Esophagus squamous epithelium (tissue), 5 donors: ENCODE data around the gene SBNO2. TPM values are rescaled to one million over a fixed set of nuclear protein-coding genes. Genes with fewer than 3 reads are reported as not detected.

Source experiments
- DNase-seq: peaks from one replicate; lab custom pipeline; 2025; lab: John Stamatoyannopoulos, UW
- H3K27ac ChIP-seq, 4 donors: fragments of 200-600 bp; sonication (generic); one replicate each; pipeline ENCODE4 v1.5.1; 2016 to 2019; ENCODE audit warnings: mild to moderate bottlenecking in 1 of 4
- H3K27me3 ChIP-seq, 4 donors: fragments of 200-600 bp; sonication (generic); 1 replicate in 3 of 4; 2 replicates in 1 of 4; pipeline versions ENCODE4 v1.5.1 to v1.6.0; 2017 to 2021; ENCODE audit warnings: antibody characterized with exemption in 1 of 4
- H3K36me3 ChIP-seq, 3 donors: fragments of 200-600 bp; sonication (generic); one replicate each; pipeline ENCODE4 v1.5.1; 2016 to 2019
- H3K4me1 ChIP-seq, 3 donors: fragments of 200-600 bp; sonication (generic); one replicate each; pipeline ENCODE4 v1.5.1; 2017 to 2019
- H3K4me3 ChIP-seq, 4 donors: fragments of 200-600 bp; sonication (generic); 1 replicate in 3 of 4; 2 replicates in 1 of 4; pipeline ENCODE4 v1.5.1; 2016 to 2019; ENCODE audit warnings: mild to moderate bottlenecking in 2 of 4, moderate library complexity in 1 of 4
- H3K9me3 ChIP-seq, 3 donors: fragments of 200-600 bp; sonication (generic); one replicate each; pipeline ENCODE4 v1.5.1; 2016 to 2019
- CTCF ChIP-seq, 6 experiments: fragments of 450-650 bp in 4 of 6; fragments of 200-600 bp in 2 of 6; sonication (generic) in 2 of 6; IDR thresholded peaks; one replicate each; pipeline ENCODE4 v1.5.1; 2016 to 2019; ENCODE audit warnings: antibody characterized with exemption in 6 of 6, mild to moderate bottlenecking in 4 of 6, moderate library complexity in 4 of 6
- POLR2A ChIP-seq, 4 donors: fragments of 450-650 bp; IDR thresholded peaks; one replicate each; pipeline ENCODE4 v1.6.1; 2017; ENCODE audit warnings: antibody characterized with exemption in 4 of 4, mild to moderate bottlenecking in 4 of 4, moderate library complexity in 3 of 4
- WGBS, 2 donors: methylation state at CpG; one replicate each; pipeline ENCODE4 v1.1.5; 2018; 5-methylcytosine and 5-hydroxymethylcytosine counted together
- intact Hi-C: fragments of 100-400 bp; cut with DNase I; formaldehyde crosslinking; loops from one replicate; pipeline ENCODE4 v1.15.0; 2022
- total RNA-seq, 4 donors: library from RNA; depleted of rRNA; stranded (reverse); fragments of >200 nt; gene quantifications; one replicate each; pipeline ENCODE4 v1.1.0, GENCODE V29; 2016
- donor health status: DM: yes; HTN: yes; CAD: no.

Gene SBNO2
- total RNA-seq, 4 donors from 2014 or later: 31.3 to 84.3 (median 68.3) TPM

- H3K27me3 ChIP-seq: peaks cover 9 to 76% (median 14%) of the 10 kb centered on the region in 4 donors
- intact Hi-C loops: no loop called here
- peak within 1 kb of the TSS; percentile 27 to 69 (median 44) for H3K4me3 ChIP-seq
- H3K36me3 ChIP-seq: no peaks in the 10 kb centered on the region
- H3K9me3 ChIP-seq: no peaks in the 10 kb centered on the region
- H3K4me1 ChIP-seq: peaks cover 33 to 76% (median 43%) of the 10 kb centered on the region in 3 donors
- no peak for TF ChIP-seq CTCF (IDR thresholded peaks at IDR 0.05)
- TF ChIP-seq POLR2A (IDR thresholded peaks at IDR 0.05): peak in 1 of 4 donors; percentile 45
- WGBS, 2 donors: 0% methylated on average over 2 of the region's 61 CpGs; no CpG with 5 or more reads in 1 of the 2 donors
- DNase-seq: no peak
- peak within 1 kb of the TSS; percentile 66 to 85 (median 76) for H3K27ac ChIP-seq
Measured at GRCh38 chr19:1066748-1067340, 107.2 kb downstream of the SBNO2 start, which contains the start of gene ARHGAP45. Gene ARHGAP45, plus strand, starts transcription at chr19:1067167. Its CDS starts 239 bp downstream, at chr19:1067406.

GRCh38 chr19:1066251-1066747, 107.8 kb downstream of the SBNO2 start:
- Histone ChIP-seq H3K4me1 (peaks cover 29 to 70% (median 39%) of the 10 kb centered on the region in 3 donors), H3K9me3 (no peaks in the 10 kb centered on the region), H3K36me3 (no peaks in the 10 kb centered on the region), H3K4me3 (peak overlapping the region in 3 of 4 donors; percentile 38 to 69 (median 51)), H3K27ac (peak overlapping the region in 2 of 4 donors; percentile 84 to 85), H3K27me3 (peaks cover 9 to 70% (median 14%) of the 10 kb centered on the region in 4 donors)
- DNase-seq: no peak
- 39 to 80% methylated on average over 1 to 14 of the region's 17 CpGs for WGBS, 2 donors
- intact Hi-C loops: no loop called here
- TF ChIP-seq POLR2A (IDR thresholded peaks at IDR 0.05) (no peak), CTCF (IDR thresholded peaks at IDR 0.05) (no peak)

- H3K9me3 ChIP-seq: no peaks in the 10 kb centered on the region
- H3K4me1 ChIP-seq: peaks cover 24 to 64% (median 32%) of the 10 kb centered on the region in 3 donors
- intact Hi-C loops: no loop called here
- H3K27ac ChIP-seq: no peak overlapping the region
- no peak for DNase-seq
- peaks cover 4 to 64% (median 10%) of the 10 kb centered on the region in 4 donors for H3K27me3 ChIP-seq
- H3K36me3 ChIP-seq: no peaks in the 10 kb centered on the region
- H3K4me3 ChIP-seq: no peak overlapping the region
- TF ChIP-seq CTCF (IDR thresholded peaks at IDR 0.05): no peak
- TF ChIP-seq POLR2A (IDR thresholded peaks at IDR 0.05): no peak
- WGBS, 2 donors: 0 to 58% methylated on average over 1 to 4 of the region's 17 CpGs
Measured at GRCh38 chr19:1065606-1066109, 108.4 kb downstream of the SBNO2 start.

- Histone ChIP-seq H3K9me3 (no peaks in the 10 kb centered on the region), H3K4me3 (peak overlapping the region in 2 of 4 donors; percentile 13 to 43), H3K27ac (peak overlapping the region in 1 of 4 donors; percentile 21), H3K36me3 (no peaks in the 10 kb centered on the region), H3K27me3 (peaks cover 4 to 56% (median 8%) of the 10 kb centered on the region in 4 donors), H3K4me1 (peaks cover 22 to 57% (median 31%) of the 10 kb centered on the region in 3 donors)
- no peak for DNase-seq
- TF ChIP-seq CTCF (IDR thresholded peaks at IDR 0.05) (peak; percentile 69 to 94 (median 86)), POLR2A (IDR thresholded peaks at IDR 0.05) (no peak)
- intact Hi-C loops: no loop called here
- WGBS, 2 donors: 12 to 21% methylated on average over 16 to 25 of the region's 60 CpGs
Measured at GRCh38 chr19:1064661-1065605, 109.1 kb downstream of the SBNO2 start.
